GM12878 (cell line): ENCODE measurements around the gene MICAL3. TPM values are rescaled to one million over a fixed set of nuclear protein-coding genes. Genes with fewer than 3 reads are reported as not detected.

Experiments
- ATAC-seq: fragments of 200-7000 bp; cut with Tn5 transposase; 3 replicates; pipeline ENCODE4 v1.9.1; 2020; ENCODE audit warnings: mild to moderate bottlenecking, moderate library complexity
- BruUV-seq: library from RNA; stranded (reverse); fragments of 400-500 nt; replicated peaks from 2 replicates; lab custom pipeline; 2021; lab: Mats Ljungman, UMichigan
- CTCF ChIA-PET: fragments of 300-600 bp; sonication (Branson Sonifier 250); formaldehyde crosslinking; extraction: SDS; loops from one replicate; lab custom pipeline; 2021; ENCODE audit warnings: inconsistent platforms; lab: Yijun Ruan, JAX
- POLR2A ChIA-PET: fragments of 350-600 bp; formaldehyde crosslinking; extraction: SDS; loops from one replicate; lab custom pipeline; 2021; ENCODE audit warnings: inconsistent platforms; lab: Charles Lee
- RAD21 ChIA-PET: fragments of 300-600 bp; sonication (Branson Sonifier 250); formaldehyde crosslinking; loops from one replicate; lab custom pipeline; 2023; ENCODE audit warnings: antibody characterized with exemption; ENCODE audit not compliant: unreplicated experiment; lab: Charles Lee
- SMC1A ChIA-PET: fragments of 300-600 bp; sonication (Branson Sonifier 250); formaldehyde crosslinking; loops from one replicate; lab custom pipeline; 2023; ENCODE audit not compliant: unreplicated experiment, uncharacterized antibody; lab: Charles Lee
- DNase-seq: peaks from one replicate; pipeline ENCODE4 v3.0.0-alpha.2; 2011; ENCODE audit warnings: low read depth, low spot score
- FAIRE-seq: peaks from 3 replicates; lab custom pipeline; 2011; peaks lifted over from hg19 to GRCh38; lab: Jason Lieb, UNC
- H2AFZ ChIP-seq: 2 replicates; pipeline ENCODE4 v1.6.0; 2011; ENCODE audit warnings: low read depth, low read length, control low read depth; ENCODE audit not compliant: control insufficient read depth
- H3K27ac ChIP-seq: 2 replicates; pipeline ENCODE4 v1.5.1; 2011; ENCODE audit warnings: control low read depth; ENCODE audit not compliant: control insufficient read depth, insufficient read depth
- H3K27me3 ChIP-seq, 2 experiments: replicated peaks in 1 of 2; 2 replicates each; pipeline versions ENCODE4 v1.6.0 to v1.6.1; 2011; ENCODE audit warnings: low read length in 1 of 2; ENCODE audit not compliant: control insufficient read depth in 2 of 2, insufficient read depth in 2 of 2
- H3K36me3 ChIP-seq, 2 experiments: 2 replicates each; pipeline ENCODE4 v1.5.1; 2011; ENCODE audit warnings: low read length in 1 of 2; ENCODE audit not compliant: control insufficient read depth in 2 of 2, insufficient read depth in 2 of 2
- H3K4me1 ChIP-seq: 2 replicates; pipeline ENCODE4 v1.6.1; 2011; ENCODE audit warnings: mild to moderate bottlenecking, low read length, moderate library complexity, mixed read lengths; ENCODE audit not compliant: control insufficient read depth, insufficient read depth
- H3K4me2 ChIP-seq: 2 replicates; pipeline ENCODE4 v1.6.0; 2011; ENCODE audit warnings: control low read depth; ENCODE audit not compliant: control insufficient read depth, insufficient read depth
- H3K4me3 ChIP-seq: fragments of 200-600 bp; sonication (generic); 2 replicates; pipeline ENCODE4 v1.5.1; 2016
- H3K79me2 ChIP-seq: 2 replicates; pipeline ENCODE4 v1.6.0; 2011; ENCODE audit warnings: low read length; ENCODE audit not compliant: control insufficient read depth, insufficient read depth
- H3K9ac ChIP-seq: 2 replicates; pipeline ENCODE4 v1.8.0; 2011; ENCODE audit warnings: low read length, control low read depth, mixed read lengths; ENCODE audit not compliant: control insufficient read depth, insufficient read depth
- H3K9me3 ChIP-seq: replicated peaks from 3 replicates; pipeline ENCODE4 v1.5.1; 2011; ENCODE audit warnings: mild to moderate bottlenecking, low read length; ENCODE audit not compliant: control insufficient read depth, insufficient read depth
- H4K20me1 ChIP-seq: 2 replicates; pipeline ENCODE4 v1.6.0; 2011; ENCODE audit not compliant: control insufficient read depth, insufficient read depth
- BACH1 ChIP-seq: fragments of 450-650 bp; IDR thresholded peaks from 2 replicates; pipeline ENCODE4 v1.6.1; 2017; ENCODE audit warnings: mild to moderate bottlenecking, borderline replicate concordance
- CHD4 ChIP-seq: fragments of 200-600 bp; sonication (generic); IDR thresholded peaks from 2 replicates; pipeline ENCODE4 v1.6.1; 2016; ENCODE audit warnings: mild to moderate bottlenecking
- FOXK2 ChIP-seq: fragments of 450-650 bp; IDR thresholded peaks from 2 replicates; pipeline ENCODE4 v1.6.1; 2017; ENCODE audit warnings: mild to moderate bottlenecking, moderate library complexity
- KAT2A ChIP-seq: conservative IDR thresholded peaks from 2 replicates; pipeline ENCODE4 v1.6.1; 2011; ENCODE audit warnings: low read depth, low read length; ENCODE audit not compliant: control insufficient read depth
- PRDM15 ChIP-seq: fragments of 450-650 bp; formaldehyde crosslinking; IDR thresholded peaks from 2 replicates; pipeline ENCODE4 v1.4.0; 2020; ENCODE audit warnings: mild to moderate bottlenecking, moderate library complexity
- SREBF2 ChIP-seq: IDR thresholded peaks from 2 replicates; pipeline ENCODE4 v1.6.1; 2012; ENCODE audit warnings: mild to moderate bottlenecking, low read length
- TCF12 ChIP-seq: IDR thresholded peaks from 2 replicates; pipeline ENCODE4 v1.6.1; 2011; ENCODE audit warnings: low read depth, mild to moderate bottlenecking, low read length
- ZBED1 ChIP-seq: IDR thresholded peaks from 2 replicates; pipeline ENCODE4 v1.6.1; 2016; ENCODE audit warnings: borderline replicate concordance
- ZBTB40 ChIP-seq: fragments of 450-650 bp; IDR thresholded peaks from 2 replicates; pipeline ENCODE4 v1.6.1; 2016; ENCODE audit warnings: mild to moderate bottlenecking, moderate library complexity, borderline replicate concordance
- ZNF207 ChIP-seq: fragments of 450-650 bp; IDR thresholded peaks from 2 replicates; pipeline ENCODE4 v1.6.1; 2014; ENCODE audit warnings: antibody characterized with exemption, mild to moderate bottlenecking, borderline replicate concordance
- WGBS: methylation state at CpG from one replicate; pipeline ENCODE4 v1.1.6; 2016; ENCODE audit warnings: low lambda C conversion rate; ENCODE audit not compliant: insufficient replicate concordance, insufficient coverage; ENCODE audit errors: missing lambda C conversion rate; 5-methylcytosine and 5-hydroxymethylcytosine counted together
- in situ Hi-C: fragments of 300-500 bp; cut with MboI; formaldehyde crosslinking; loops from 9 replicates; pipeline ENCODE4 v1.14.3; 2018; ENCODE audit warnings: mixed read lengths
- intact Hi-C: fragments of 100-400 bp; cut with micrococcal nuclease; formaldehyde crosslinking; loops from one replicate; pipeline ENCODE4 v1.14.2; 2022; ENCODE audit not compliant: unreplicated experiment
- polyA plus RNA-seq, 11 experiments: library from polyadenylated mRNA; depleted of rRNA in 4 of 11; unstranded in 6 of 11; stranded (reverse) in 5 of 11; fragments of >200 nt; fragmentation: Nextera tagmentation in 4 of 11; fragmentation: Illumina TruSeq in 1 of 11; extraction: Ambion mirVana in 4 of 11; extraction: Trizol in 1 of 11; gene quantifications; 1 replicate in 1 of 11; 2 replicates in 10 of 11; pipeline versions ENCODE4 v1.2.1 to v1.2.3, GENCODE V29; 2011 to 2016; ENCODE audit warnings: inconsistent platforms in 2 of 11, missing spikeins in 2 of 11, low read depth in 1 of 11
- total RNA-seq, 4 experiments: library from RNA; depleted of rRNA in 3 of 4; stranded (reverse); fragments of >200 nt in 3 of 4; fragmentation: Illumina TruSeq in 1 of 4; extraction: Trizol in 1 of 4; gene quantifications; 2 replicates each; pipeline versions ENCODE4 v1.2.1 to v1.2.3, GENCODE V29; 2013 to 2021

The MICAL3 gene
- total and polyA plus RNA-seq, 10 of the 15 experiments (the other 5 are each of a cell fraction or from before 2014, with no cell fraction given), result 2.6 to 92.2 (median 24.0) TPM

DNA sequence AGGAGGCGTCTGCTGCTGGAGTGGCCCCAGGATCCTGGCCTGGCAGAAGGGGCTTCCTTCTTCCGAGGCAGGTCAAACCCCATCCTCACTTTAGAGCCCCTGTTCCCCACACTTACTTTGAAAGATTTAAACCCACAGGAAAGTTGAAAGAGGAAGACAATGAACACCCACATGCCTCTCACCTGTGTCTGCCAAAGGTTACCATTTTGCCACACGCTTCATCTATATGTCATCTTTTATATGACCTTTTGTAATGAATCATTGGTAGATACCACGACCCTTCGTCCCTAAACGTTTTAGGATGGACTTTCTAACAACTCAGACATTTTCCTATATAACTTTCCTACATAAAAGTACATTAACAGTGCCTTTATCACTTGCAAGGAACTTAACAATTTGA lies 210.3 kb downstream of the MICAL3 start:
- ChIA-PET RAD21 (no interaction called here), CTCF (no interaction called here), SMC1A (no interaction called here), POLR2A (no interaction called here)
- H3K79me2 ChIP-seq, result no peaks in the 10 kb centered on the region
- no peak for TF ChIP-seq ZNF207
- no peak for TF ChIP-seq ZBED1
- TF ChIP-seq SREBF2, result no peak
- no peak for TF ChIP-seq BACH1
- H3K27me3 ChIP-seq, result no peaks in the 10 kb centered on the region
- no peak overlapping the region for H3K27ac ChIP-seq
- H3K4me3 ChIP-seq, result no peak overlapping the region
- H4K20me1 ChIP-seq, result no peaks in the 10 kb centered on the region
- ATAC-seq, result no peak
- no peak overlapping the region for H3K4me2 ChIP-seq
- no peak for DNase-seq
- no peak overlapping the region for H2AFZ ChIP-seq
- H3K9ac ChIP-seq, result no peak overlapping the region
- no TSS peak for BruUV-seq
- no peak for FAIRE-seq
- WGBS, result 40% methylated on average over 6 of the region's 6 CpGs
- intact Hi-C loops, result no loop called here
- H3K4me1 ChIP-seq, result no peaks in the 10 kb centered on the region
- in situ Hi-C loops, result no loop called here
- H3K9me3 ChIP-seq, result no peaks in the 10 kb centered on the region
- H3K36me3 ChIP-seq, result peaks cover 7 to 32% of the 10 kb centered on the region in 2 experiments

DNA sequence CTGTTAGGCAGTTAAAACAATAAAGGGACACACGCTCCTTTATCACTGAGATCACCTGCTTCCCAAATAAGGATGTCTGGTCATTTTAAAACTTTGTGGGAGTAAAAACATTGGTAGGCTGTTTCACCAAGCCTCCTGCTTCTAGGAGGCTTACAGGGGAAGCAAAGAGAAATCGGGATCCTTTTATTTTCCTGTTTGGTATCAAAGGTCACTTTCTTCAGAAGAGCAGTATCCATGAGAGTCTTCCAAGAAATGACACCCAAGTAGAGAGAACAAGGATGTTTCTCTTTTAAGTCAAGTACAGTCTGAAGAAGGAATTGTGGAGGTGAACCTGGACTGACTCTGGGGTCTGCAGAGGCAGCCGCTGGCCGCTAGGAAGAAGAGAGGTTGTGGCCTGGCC lies 213.2 kb downstream of the MICAL3 start:
- no peak overlapping the region for H3K4me2 ChIP-seq
- ChIA-PET POLR2A (no interaction called here), SMC1A (no interaction called here), RAD21 (no interaction called here), CTCF (no interaction called here)
- peaks cover 15 to 24% of the 10 kb centered on the region in 2 experiments for H3K36me3 ChIP-seq
- intact Hi-C loops (no loop called here), in situ Hi-C loops (no loop called here)
- no peaks in the 10 kb centered on the region for H4K20me1 ChIP-seq
- H3K27me3 ChIP-seq, result no peaks in the 10 kb centered on the region
- no peaks in the 10 kb centered on the region for H3K9me3 ChIP-seq
- BruUV-seq, result no TSS peak
- H3K4me3 ChIP-seq, result no peak overlapping the region
- WGBS, result 100% methylated on average over 4 of the region's 4 CpGs
- DNase-seq (no peak), ATAC-seq (no peak), FAIRE-seq (no peak)
- no peak overlapping the region for H2AFZ ChIP-seq
- no peaks in the 10 kb centered on the region for H3K4me1 ChIP-seq
- H3K79me2 ChIP-seq, result no peaks in the 10 kb centered on the region
- no peak overlapping the region for H3K27ac ChIP-seq
- H3K9ac ChIP-seq, result no peak overlapping the region
- no peak for TF ChIP-seq ZBTB40
- TF ChIP-seq PRDM15 (CRISPR knock-in tag), result no peak
- TF ChIP-seq TCF12, result no peak
- TF ChIP-seq ZBED1, result no peak
- TF ChIP-seq FOXK2, result no peak
- no peak for TF ChIP-seq KAT2A
- TF ChIP-seq CHD4, result no peak
